ENCODE measurements around the gene ERMARD.

ERMARD gene

GRCh38 chr6:169807699-169808607, 56.5 kb downstream of the ERMARD start:
- no peak for TF ChIP-seq GATA2 (IDR thresholded peaks at IDR 0.05; ENCODE audit: low read depth, low read length)
- no peak for TF ChIP-seq GATA3 (IDR thresholded peaks at IDR 0.05; ENCODE audit: low read depth, low read length)

GRCh38 chr6:169808608-169808967, 57.2 kb downstream of the ERMARD start:
- TF ChIP-seq GATA2 (IDR thresholded peaks at IDR 0.05; ENCODE audit: low read depth, low read length) (no peak), GATA3 (IDR thresholded peaks at IDR 0.05; ENCODE audit: low read depth, low read length) (no peak)

GRCh38 chr6:169809386-169809785, 58.0 kb downstream of the ERMARD start:
- no peak for TF ChIP-seq GATA2 (IDR thresholded peaks at IDR 0.05; ENCODE audit: low read depth, low read length)

GRCh38 chr6:169810066-169810989, 58.9 kb downstream of the ERMARD start:
- no peak; the same call in 1 of the 2 replicates for TF ChIP-seq GATA3 (IDR thresholded peaks at IDR 0.05; ENCODE audit: low read depth, low read length)
- peak; percentile 83 for TF ChIP-seq GATA2 (IDR thresholded peaks at IDR 0.05; ENCODE audit: low read depth, low read length)

GRCh38 chr6:169811072-169811471, 59.6 kb downstream of the ERMARD start:
- TF ChIP-seq GATA3 (IDR thresholded peaks at IDR 0.05; ENCODE audit: low read depth, low read length), result no peak

- TF ChIP-seq GATA3 (IDR thresholded peaks at IDR 0.05; ENCODE audit: low read depth, low read length) (no peak), GATA2 (IDR thresholded peaks at IDR 0.05; ENCODE audit: low read depth, low read length) (no peak)
Measured at GRCh38 chr6:169811521-169812256, 60.3 kb downstream of the ERMARD start.

GRCh38 chr6:169812257-169812644, 60.8 kb downstream of the ERMARD start:
- TF ChIP-seq GATA2 (IDR thresholded peaks at IDR 0.05; ENCODE audit: low read depth, low read length), result no peak
- no peak for TF ChIP-seq GATA3 (IDR thresholded peaks at IDR 0.05; ENCODE audit: low read depth, low read length)

- TF ChIP-seq GATA2 (IDR thresholded peaks at IDR 0.05; ENCODE audit: low read depth, low read length) (no peak), GATA3 (IDR thresholded peaks at IDR 0.05; ENCODE audit: low read depth, low read length) (no peak)
Measured at GRCh38 chr6:169813969-169814368, 62.5 kb downstream of the ERMARD start.

GRCh38 chr6:169816054-169816453, 64.6 kb downstream of the ERMARD start:
- TF ChIP-seq GATA3 (IDR thresholded peaks at IDR 0.05; ENCODE audit: low read depth, low read length) (no peak), GATA2 (IDR thresholded peaks at IDR 0.05; ENCODE audit: low read depth, low read length) (no peak)

GRCh38 chr6:169816975-169817374, 65.6 kb downstream of the ERMARD start:
- TF ChIP-seq GATA2 (IDR thresholded peaks at IDR 0.05; ENCODE audit: low read depth, low read length), result no peak
- no peak for TF ChIP-seq GATA3 (IDR thresholded peaks at IDR 0.05; ENCODE audit: low read depth, low read length)

- TF ChIP-seq GATA2 (IDR thresholded peaks at IDR 0.05; ENCODE audit: low read depth, low read length) (no peak), GATA3 (IDR thresholded peaks at IDR 0.05; ENCODE audit: low read depth, low read length) (no peak)
Measured at GRCh38 chr6:169820358-169820757, 68.9 kb downstream of the ERMARD start.

- TF ChIP-seq GATA3 (IDR thresholded peaks at IDR 0.05; ENCODE audit: low read depth, low read length), result no peak
- TF ChIP-seq GATA2 (IDR thresholded peaks at IDR 0.05; ENCODE audit: low read depth, low read length), result no peak
Measured at GRCh38 chr6:169824021-169824420, 72.6 kb downstream of the ERMARD start.

GRCh38 chr6:169824848-169825557, 73.6 kb downstream of the ERMARD start:
- TF ChIP-seq GATA2 (IDR thresholded peaks at IDR 0.05; ENCODE audit: low read depth, low read length) (no peak), GATA3 (IDR thresholded peaks at IDR 0.05; ENCODE audit: low read depth, low read length) (no peak)
